SK-N-SH (cell line): ENCODE measurements around the gene THOP1. TPM values are rescaled to one million over a fixed set of nuclear protein-coding genes. Genes with fewer than 3 reads are reported as not detected.

Experiments used
- CTCF ChIA-PET: fragments of 300-600, 350-600 bp; formaldehyde crosslinking; extraction: SDS; loops from one replicate; lab custom pipeline; 2021; lab: Yijun Ruan, JAX
- POLR2A ChIA-PET: fragments of 350-600 bp; sonication (Branson Sonifier 250); formaldehyde crosslinking; extraction: SDS; loops from one replicate; lab custom pipeline; 2020; ENCODE audit warnings: antibody characterized with exemption, inconsistent platforms; lab: Yijun Ruan, JAX
- DNase-seq: peaks from one replicate; pipeline ENCODE4 v3.0.0; 2012
- H2AFZ ChIP-seq: fragments of 200-600 bp; sonication (generic); 2 replicates; pipeline ENCODE4 v1.8.1; 2016; ENCODE audit warnings: antibody characterized with exemption, mild to moderate bottlenecking, low read depth
- H3F3A ChIP-seq: fragments of 200-600 bp; sonication (generic); replicated peaks from 2 replicates; pipeline ENCODE3; 2016; ENCODE audit warnings: antibody characterized with exemption, mild to moderate bottlenecking; ENCODE audit not compliant: insufficient read depth
- H3K27ac ChIP-seq, 2 experiments: fragments of 200-500 bp in 1 of 2; fragments of 200-600 bp in 1 of 2; sonication (Bioruptor generic) in 1 of 2; sonication (generic), shearing (Covaris generic) in 1 of 2; 2 replicates each; pipeline versions ENCODE4 v1.5.1 to v1.6.1; 2014 to 2016; ENCODE audit warnings: low read depth in 2 of 2, inconsistent platforms in 1 of 2, low read length in 1 of 2, mild to moderate bottlenecking in 1 of 2, mixed read lengths in 1 of 2
- H3K27me3 ChIP-seq: fragments of 200-600 bp; sonication (generic), shearing (Covaris generic); 2 replicates; pipeline ENCODE4 v1.6.1; 2016; ENCODE audit warnings: mixed run types; ENCODE audit not compliant: insufficient read depth
- H3K36me3 ChIP-seq, 2 experiments: fragments of 200-500 bp in 1 of 2; fragments of 200-600 bp in 1 of 2; sonication (Bioruptor generic) in 1 of 2; sonication (generic) in 1 of 2; replicated peaks in 1 of 2; 2 replicates each; pipeline versions ENCODE3 to v1.5.1; 2014 to 2016; ENCODE audit warnings: low read length in 1 of 2, mild to moderate bottlenecking in 1 of 2; ENCODE audit not compliant: insufficient read depth in 2 of 2, control insufficient read depth in 1 of 2
- H3K4me1 ChIP-seq, 2 experiments: fragments of 200-500 bp in 1 of 2; fragments of 200-600 bp in 1 of 2; sonication (Bioruptor generic) in 1 of 2; sonication (generic), shearing (Covaris generic) in 1 of 2; 2 replicates each; pipeline versions ENCODE4 v1.5.1 to v1.6.1; 2014 to 2016; ENCODE audit warnings: low read depth in 1 of 2, low read length in 1 of 2, mixed run types in 1 of 2; ENCODE audit not compliant: insufficient read depth in 2 of 2, control insufficient read depth in 1 of 2
- H3K4me2 ChIP-seq: fragments of 200-600 bp; sonication (generic), shearing (Covaris generic); 2 replicates; pipeline ENCODE4 v1.6.1; 2017; ENCODE audit warnings: mixed run types
- H3K4me3 ChIP-seq, 2 experiments: fragments of 200-500 bp in 1 of 2; fragments of 200-600 bp in 1 of 2; sonication (Bioruptor generic) in 1 of 2; sonication (generic), shearing (Covaris generic) in 1 of 2; 2 replicates each; pipeline versions ENCODE4 v1.5.1 to v1.8.1; 2014 to 2016; ENCODE audit warnings: low read depth in 2 of 2, inconsistent platforms in 1 of 2, low read length in 1 of 2, mild to moderate bottlenecking in 1 of 2, mixed read lengths in 1 of 2, moderate library complexity in 1 of 2
- H3K79me2 ChIP-seq: fragments of 200-600 bp; sonication (generic); 2 replicates; pipeline ENCODE4 v1.8.1; 2017; ENCODE audit warnings: mild to moderate bottlenecking; ENCODE audit not compliant: insufficient read depth
- H3K9ac ChIP-seq: fragments of 200-600 bp; sonication (generic); 2 replicates; pipeline ENCODE4 v1.6.1; 2017; ENCODE audit warnings: mixed run types
- H3K9me2 ChIP-seq: fragments of 200-600 bp; sonication (generic); 2 replicates; pipeline ENCODE4 v1.6.1; 2017; ENCODE audit warnings: mixed run types
- H3K9me3 ChIP-seq: fragments of 200-600 bp; sonication (generic); 2 replicates; pipeline ENCODE4 v1.6.1; 2017; ENCODE audit warnings: mixed run types, mild to moderate bottlenecking, moderate library complexity
- H4K20me1 ChIP-seq: fragments of 200-600 bp; sonication (generic); 2 replicates; pipeline ENCODE4 v1.6.1; 2017; ENCODE audit warnings: mild to moderate bottlenecking, mixed run types; ENCODE audit not compliant: insufficient read depth
- CHD2 ChIP-seq: fragments of 150-350 bp; IDR thresholded peaks from 2 replicates; pipeline ENCODE4 v1.6.1; 2018; ENCODE audit warnings: low read length; ENCODE audit not compliant: partially characterized antibody
- EP300 ChIP-seq, 2 experiments: IDR thresholded peaks; 2 replicates each; pipeline versions ENCODE4 v1.4.0 to v1.6.1; 2012; ENCODE audit warnings: borderline replicate concordance in 1 of 2, low read depth in 1 of 2, low read length in 1 of 2
- FOSL2 ChIP-seq: IDR thresholded peaks from 2 replicates; pipeline ENCODE4 v1.4.0; 2012; ENCODE audit warnings: low read depth, mild to moderate bottlenecking, moderate library complexity, borderline replicate concordance
- FOXM1 ChIP-seq: IDR thresholded peaks from 2 replicates; pipeline ENCODE4 v1.4.0; 2012; ENCODE audit warnings: low read depth, mild to moderate bottlenecking
- GABPA ChIP-seq: IDR thresholded peaks from 2 replicates; pipeline ENCODE4 v1.4.0; 2012; ENCODE audit warnings: low read depth, mild to moderate bottlenecking
- GATA2 ChIP-seq: sonication (generic); formaldehyde crosslinking; IDR thresholded peaks from 2 replicates; pipeline ENCODE4 v1.5.0; 2020; ENCODE audit warnings: mild to moderate bottlenecking, missing genetic modification reagents
- JUND ChIP-seq: IDR thresholded peaks from 2 replicates; pipeline ENCODE4 v1.4.0; 2012
- MXI1 ChIP-seq: IDR thresholded peaks from 2 replicates; pipeline ENCODE4 v1.6.1; 2012; ENCODE audit warnings: mild to moderate bottlenecking, low read depth, low read length, improper control_type of control experiment
- NRF1 ChIP-seq: IDR thresholded peaks from 2 replicates; pipeline ENCODE4 v1.6.1; 2012; ENCODE audit warnings: low read depth, mild to moderate bottlenecking, low read length
- RAD21 ChIP-seq: IDR thresholded peaks from 2 replicates; pipeline ENCODE4 v1.6.1; 2012; ENCODE audit warnings: mild to moderate bottlenecking, low read length
- RCOR1 ChIP-seq: fragments of 150-350 bp; IDR thresholded peaks from 2 replicates; pipeline ENCODE4 v1.6.1; 2017; ENCODE audit warnings: antibody characterized with exemption, low read length
- SIN3A ChIP-seq: IDR thresholded peaks from 2 replicates; pipeline ENCODE4 v1.6.1; 2012; ENCODE audit warnings: low read depth, mild to moderate bottlenecking, low read length, moderate library complexity, borderline replicate concordance
- TAF1 ChIP-seq: IDR thresholded peaks from 2 replicates; pipeline ENCODE4 v1.6.1; 2012; ENCODE audit warnings: low read depth, mild to moderate bottlenecking, low read length, moderate library complexity, borderline replicate concordance
- whole genome bisulfite sequencing: methylation state at CpG from one replicate; pipeline ENCODE4 v1.1.6; 2017; ENCODE audit warnings: low lambda C conversion rate; 5-methylcytosine and 5-hydroxymethylcytosine counted together
- polyA plus RNA-seq, 3 experiments: library from polyadenylated mRNA; depleted of rRNA; stranded (reverse); fragments of >200 nt; gene quantifications; 2 replicates each; pipeline ENCODE4 v1.2.3, GENCODE V29; 2012
- TF ChIP-seq, protein P1 (sequence below): fragments of 150-350 bp; IDR thresholded peaks from 2 replicates; pipeline ENCODE4 v1.6.1; 2017; ENCODE audit warnings: antibody characterized with exemption, low read length, low read depth, borderline replicate concordance
- TF ChIP-seq, protein P2 (sequence below): fragments of 150-350 bp; IDR thresholded peaks from 2 replicates; pipeline ENCODE4 v1.6.1; 2016; ENCODE audit warnings: mild to moderate bottlenecking, low read depth, low read length
- TF ChIP-seq, protein P3 (sequence below): IDR thresholded peaks from 2 replicates; pipeline ENCODE4 v1.4.0; 2012; ENCODE audit warnings: low read depth, borderline replicate concordance
- TF ChIP-seq, protein P4 (sequence below): IDR thresholded peaks from 2 replicates; pipeline ENCODE4; 2012
- TF ChIP-seq, protein P5 (sequence below): IDR thresholded peaks from 2 replicates; pipeline ENCODE4 v1.6.1; 2012; ENCODE audit warnings: mild to moderate bottlenecking, low read depth, low read length, moderate library complexity

THOP1 gene
- polyA plus RNA-seq, 1 of the 3 experiments (the other 2 are of a cell fraction): 138 TPM

DNA sequence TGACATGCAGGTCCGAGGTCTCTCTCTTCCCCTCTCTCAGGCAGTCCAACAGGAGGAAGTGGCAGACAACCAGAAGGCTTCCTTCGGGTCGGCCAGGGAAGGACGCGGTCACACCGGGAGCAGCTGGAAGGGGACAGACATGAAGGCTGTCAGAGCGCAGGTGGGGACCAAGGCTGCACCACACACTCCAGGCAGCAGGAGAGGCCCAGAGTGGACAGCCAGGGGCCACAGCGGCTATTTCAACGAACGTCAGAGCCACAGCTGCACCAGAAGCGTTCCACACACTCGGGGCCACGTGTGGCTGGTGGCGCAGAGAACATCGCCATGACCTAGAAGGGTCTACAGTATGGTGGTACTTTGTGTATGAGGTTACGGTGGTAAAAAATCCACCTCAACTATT lies 29.5 kb upstream of the THOP1 start:
- no peak overlapping the region for H3K4me2 ChIP-seq
- no peak overlapping the region for H2AFZ ChIP-seq
- H3K27me3 ChIP-seq: no peaks in the 10 kb centered on the region
- peaks cover 0 to 30% of the 10 kb centered on the region in 2 experiments for H3K36me3 ChIP-seq
- no peaks in the 10 kb centered on the region for H3K9me3 ChIP-seq
- H3K9me2 ChIP-seq: no peaks in the 10 kb centered on the region
- DNase-seq: no peak
- POLR2A ChIA-PET: no interaction called here
- H3F3A ChIP-seq: peaks cover 3% of the 10 kb centered on the region
- CTCF ChIA-PET: interaction anchor here (1.2 to 9.1 kb wide), 2 partner anchors 107 to 145 kb away, joined by 3 to 142 read pairs; no protein-coding TSS in a partner anchor
- no peaks in the 10 kb centered on the region for H3K4me1 ChIP-seq
- no peak overlapping the region for H3K4me3 ChIP-seq
- TF ChIP-seq JUND: no peak
- TF ChIP-seq, protein P1, sequence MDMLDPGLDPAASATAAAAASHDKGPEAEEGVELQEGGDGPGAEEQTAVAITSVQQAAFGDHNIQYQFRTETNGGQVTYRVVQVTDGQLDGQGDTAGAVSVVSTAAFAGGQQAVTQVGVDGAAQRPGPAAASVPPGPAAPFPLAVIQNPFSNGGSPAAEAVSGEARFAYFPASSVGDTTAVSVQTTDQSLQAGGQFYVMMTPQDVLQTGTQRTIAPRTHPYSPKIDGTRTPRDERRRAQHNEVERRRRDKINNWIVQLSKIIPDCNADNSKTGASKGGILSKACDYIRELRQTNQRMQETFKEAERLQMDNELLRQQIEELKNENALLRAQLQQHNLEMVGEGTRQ: no peak
- TF ChIP-seq FOSL2: no peak
- TF ChIP-seq NRF1: no peak
- TF ChIP-seq CHD2: no peak
- no peak for TF ChIP-seq GATA2
- TF ChIP-seq, protein P2, sequence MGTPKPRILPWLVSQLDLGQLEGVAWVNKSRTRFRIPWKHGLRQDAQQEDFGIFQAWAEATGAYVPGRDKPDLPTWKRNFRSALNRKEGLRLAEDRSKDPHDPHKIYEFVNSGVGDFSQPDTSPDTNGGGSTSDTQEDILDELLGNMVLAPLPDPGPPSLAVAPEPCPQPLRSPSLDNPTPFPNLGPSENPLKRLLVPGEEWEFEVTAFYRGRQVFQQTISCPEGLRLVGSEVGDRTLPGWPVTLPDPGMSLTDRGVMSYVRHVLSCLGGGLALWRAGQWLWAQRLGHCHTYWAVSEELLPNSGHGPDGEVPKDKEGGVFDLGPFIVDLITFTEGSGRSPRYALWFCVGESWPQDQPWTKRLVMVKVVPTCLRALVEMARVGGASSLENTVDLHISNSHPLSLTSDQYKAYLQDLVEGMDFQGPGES: no peak
- TF ChIP-seq MXI1: no peak
- TF ChIP-seq EP300 (IDR thresholded peaks at IDR 0.05; ENCODE audit: borderline replicate concordance in 1 of 2, low read depth in 1 of 2, low read length in 1 of 2): no peak
- no peak for TF ChIP-seq FOXM1
- TF ChIP-seq RAD21: no peak
- TF ChIP-seq, protein P3, sequence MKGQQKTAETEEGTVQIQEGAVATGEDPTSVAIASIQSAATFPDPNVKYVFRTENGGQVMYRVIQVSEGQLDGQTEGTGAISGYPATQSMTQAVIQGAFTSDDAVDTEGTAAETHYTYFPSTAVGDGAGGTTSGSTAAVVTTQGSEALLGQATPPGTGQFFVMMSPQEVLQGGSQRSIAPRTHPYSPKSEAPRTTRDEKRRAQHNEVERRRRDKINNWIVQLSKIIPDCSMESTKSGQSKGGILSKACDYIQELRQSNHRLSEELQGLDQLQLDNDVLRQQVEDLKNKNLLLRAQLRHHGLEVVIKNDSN: no peak
- no peak for TF ChIP-seq TAF1
- TF ChIP-seq, protein P4, sequence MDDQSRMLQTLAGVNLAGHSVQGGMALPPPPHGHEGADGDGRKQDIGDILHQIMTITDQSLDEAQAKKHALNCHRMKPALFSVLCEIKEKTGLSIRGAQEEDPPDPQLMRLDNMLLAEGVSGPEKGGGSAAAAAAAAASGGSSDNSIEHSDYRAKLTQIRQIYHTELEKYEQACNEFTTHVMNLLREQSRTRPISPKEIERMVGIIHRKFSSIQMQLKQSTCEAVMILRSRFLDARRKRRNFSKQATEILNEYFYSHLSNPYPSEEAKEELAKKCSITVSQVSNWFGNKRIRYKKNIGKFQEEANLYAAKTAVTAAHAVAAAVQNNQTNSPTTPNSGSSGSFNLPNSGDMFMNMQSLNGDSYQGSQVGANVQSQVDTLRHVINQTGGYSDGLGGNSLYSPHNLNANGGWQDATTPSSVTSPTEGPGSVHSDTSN: no peak
- TF ChIP-seq, protein P5, sequence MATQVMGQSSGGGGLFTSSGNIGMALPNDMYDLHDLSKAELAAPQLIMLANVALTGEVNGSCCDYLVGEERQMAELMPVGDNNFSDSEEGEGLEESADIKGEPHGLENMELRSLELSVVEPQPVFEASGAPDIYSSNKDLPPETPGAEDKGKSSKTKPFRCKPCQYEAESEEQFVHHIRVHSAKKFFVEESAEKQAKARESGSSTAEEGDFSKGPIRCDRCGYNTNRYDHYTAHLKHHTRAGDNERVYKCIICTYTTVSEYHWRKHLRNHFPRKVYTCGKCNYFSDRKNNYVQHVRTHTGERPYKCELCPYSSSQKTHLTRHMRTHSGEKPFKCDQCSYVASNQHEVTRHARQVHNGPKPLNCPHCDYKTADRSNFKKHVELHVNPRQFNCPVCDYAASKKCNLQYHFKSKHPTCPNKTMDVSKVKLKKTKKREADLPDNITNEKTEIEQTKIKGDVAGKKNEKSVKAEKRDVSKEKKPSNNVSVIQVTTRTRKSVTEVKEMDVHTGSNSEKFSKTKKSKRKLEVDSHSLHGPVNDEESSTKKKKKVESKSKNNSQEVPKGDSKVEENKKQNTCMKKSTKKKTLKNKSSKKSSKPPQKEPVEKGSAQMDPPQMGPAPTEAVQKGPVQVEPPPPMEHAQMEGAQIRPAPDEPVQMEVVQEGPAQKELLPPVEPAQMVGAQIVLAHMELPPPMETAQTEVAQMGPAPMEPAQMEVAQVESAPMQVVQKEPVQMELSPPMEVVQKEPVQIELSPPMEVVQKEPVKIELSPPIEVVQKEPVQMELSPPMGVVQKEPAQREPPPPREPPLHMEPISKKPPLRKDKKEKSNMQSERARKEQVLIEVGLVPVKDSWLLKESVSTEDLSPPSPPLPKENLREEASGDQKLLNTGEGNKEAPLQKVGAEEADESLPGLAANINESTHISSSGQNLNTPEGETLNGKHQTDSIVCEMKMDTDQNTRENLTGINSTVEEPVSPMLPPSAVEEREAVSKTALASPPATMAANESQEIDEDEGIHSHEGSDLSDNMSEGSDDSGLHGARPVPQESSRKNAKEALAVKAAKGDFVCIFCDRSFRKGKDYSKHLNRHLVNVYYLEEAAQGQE: no peak
- TF ChIP-seq GABPA: no peak
- TF ChIP-seq RCOR1: no peak
- TF ChIP-seq SIN3A: no peak
- WGBS: 92% methylated on average over 12 of the region's 16 CpGs
- no peaks in the 10 kb centered on the region for H3K79me2 ChIP-seq
- H3K27ac ChIP-seq: no peak overlapping the region
- no peak overlapping the region for H3K9ac ChIP-seq
- H4K20me1 ChIP-seq: no peaks in the 10 kb centered on the region
